ENCODE results near the gene TP53BP1. TPM values are rescaled to one million over a fixed set of nuclear protein-coding genes. Genes with fewer than 3 reads are reported as not detected.

The TP53BP1 gene
- total RNA-seq: 15.3 and 20.9 TPM in 2 replicates

GRCh38 chr15:43492673-43493601 is at the start of gene TP53BP1:
TSS of gene TP53BP1 (minus strand) at chr15:43493156. CDS start at chr15:43493043, 113 bp downstream.

GRCh38 chr15:43517354-43518196 is 24.6 kb upstream of the TP53BP1 start, which contains the start of gene MAP1A:
TSS of gene MAP1A (plus strand) at chr15:43517608. CDS start at chr15:43521474, 3,866 bp downstream.

GRCh38 chr15:43370975-43371974 is 121.7 kb downstream of the TP53BP1 start, which contains the start of the genes TUBGCP4 and ZSCAN29:
TSS of gene TUBGCP4 (plus strand) at chr15:43371101. CDS start at chr15:43371355, 254 bp downstream.
TSS of gene ZSCAN29 (minus strand) at chr15:43371043. CDS start at chr15:43369913, 1,130 bp downstream.

Other genes with a start within 250 kb of the TP53BP1 start
- gene TGM5, start 226.2 kb downstream of the TP53BP1 start, total RNA-seq: not detected in 2 replicates
- gene TGM7, start 190.9 kb downstream of the TP53BP1 start, total RNA-seq: not detected in 2 replicates
- 6.5 and 8.7 TPM in 2 replicates for gene LCMT2, start 162.6 kb downstream of the TP53BP1 start, total RNA-seq
- 11.9 and 17.7 TPM in 2 replicates for gene ZSCAN29, start 122.1 kb downstream of the TP53BP1 start, total RNA-seq
- 7.2 and 7.9 TPM in 2 replicates for gene TUBGCP4, start 122.1 kb downstream of the TP53BP1 start, total RNA-seq
- gene MAP1A, start 24.5 kb upstream of the TP53BP1 start, total RNA-seq: 9.2 and 18.0 TPM in 2 replicates
- gene PPIP5K1, start 97.1 kb upstream of the TP53BP1 start, total RNA-seq: 9.6 and 18.1 TPM in 2 replicates
- not detected in 2 replicates for gene CKMT1B, start 100.9 kb upstream of the TP53BP1 start, total RNA-seq
- gene STRC, start 125.6 kb upstream of the TP53BP1 start, total RNA-seq: not detected in 2 replicates
- under 0.01 TPM in 1 of 2 replicates, not detected in the other for gene CATSPER2, start 155.7 kb upstream of the TP53BP1 start, total RNA-seq
- gene CKMT1A, start 200.7 kb upstream of the TP53BP1 start, total RNA-seq: not detected in 2 replicates